PFSK-1 (cell line): ENCODE measurements around the gene ALKBH4.

Source experiments
- FOXP2 ChIP-seq: optimal IDR thresholded peaks from 2 replicates; pipeline ENCODE3; 2011; ENCODE audit warnings: borderline replicate concordance, control low read depth, inconsistent platforms; ENCODE audit not compliant: insufficient read depth; ENCODE audit errors: extremely low read length, extremely low read depth
- POLR2AphosphoS5 ChIP-seq: IDR thresholded peaks from 2 replicates; pipeline ENCODE4 v1.6.1; 2012; ENCODE audit warnings: low read depth, mild to moderate bottlenecking, control low read depth, low read length, moderate library complexity
- REST ChIP-seq, 2 experiments: IDR thresholded peaks; 2 replicates each; pipeline versions ENCODE4 v1.6.1 to v1.8.0; 2011 to 2012; ENCODE audit warnings: low read depth in 2 of 2, low read length in 2 of 2, control low read depth in 1 of 2, inconsistent platforms in 1 of 2, mild to moderate bottlenecking in 1 of 2, moderate library complexity in 1 of 2; ENCODE audit not compliant: insufficient read depth in 1 of 2
- SIN3A ChIP-seq: IDR thresholded peaks from 2 replicates; pipeline ENCODE4 v1.6.1; 2012; ENCODE audit warnings: mild to moderate bottlenecking, low read length, moderate library complexity, borderline replicate concordance; ENCODE audit not compliant: insufficient read depth
- TAF1 ChIP-seq: IDR thresholded peaks from 2 replicates; pipeline ENCODE4 v1.6.1; 2012; ENCODE audit warnings: low read length, control low read depth, borderline replicate concordance; ENCODE audit not compliant: insufficient read depth

ALKBH4 gene

GRCh38 chr7:102468478-102469350 lies 4.1 kb upstream of the ALKBH4 start:
- no peak for TF ChIP-seq TAF1
- TF ChIP-seq POLR2AphosphoS5, result no peak
- no peak for TF ChIP-seq FOXP2
- no peak for TF ChIP-seq SIN3A
- TF ChIP-seq REST (IDR thresholded peaks at IDR 0.05; ENCODE audit: insufficient read depth in 1 of 2, low read depth in 2 of 2, low read length in 2 of 2), result no peak

- no peak for TF ChIP-seq FOXP2
- TF ChIP-seq SIN3A, result no peak
- no peak for TF ChIP-seq POLR2AphosphoS5
- TF ChIP-seq REST (IDR thresholded peaks at IDR 0.05; ENCODE audit: insufficient read depth in 1 of 2, low read depth in 2 of 2, low read length in 2 of 2), result no peak
- no peak for TF ChIP-seq TAF1
These were observed 3.2 kb upstream of the ALKBH4 start for GRCh38 chr7:102467581-102468477.

- TF ChIP-seq POLR2AphosphoS5, result no peak
These were observed 1.4 kb upstream of the ALKBH4 start for GRCh38 chr7:102466097-102466496.

- TF ChIP-seq POLR2AphosphoS5, result no peak
These were observed 654 bp downstream of the ALKBH4 start for GRCh38 chr7:102463841-102464576.

- no peak for TF ChIP-seq FOXP2
- TF ChIP-seq REST (IDR thresholded peaks at IDR 0.05; ENCODE audit: insufficient read depth in 1 of 2, low read depth in 2 of 2, low read length in 2 of 2), result no peak
- no peak for TF ChIP-seq SIN3A
- no peak for TF ChIP-seq POLR2AphosphoS5
- TF ChIP-seq TAF1, result no peak
These were observed 4.2 kb downstream of the ALKBH4 start for GRCh38 chr7:102460467-102460866.
